ENCODE results near the gene PRKAR1A. TPM values are rescaled to one million over a fixed set of nuclear protein-coding genes. Genes with fewer than 3 reads are reported as not detected.

The PRKAR1A gene
- total RNA-seq, 1 experiment from 2014 or later = 174 TPM

DNA sequence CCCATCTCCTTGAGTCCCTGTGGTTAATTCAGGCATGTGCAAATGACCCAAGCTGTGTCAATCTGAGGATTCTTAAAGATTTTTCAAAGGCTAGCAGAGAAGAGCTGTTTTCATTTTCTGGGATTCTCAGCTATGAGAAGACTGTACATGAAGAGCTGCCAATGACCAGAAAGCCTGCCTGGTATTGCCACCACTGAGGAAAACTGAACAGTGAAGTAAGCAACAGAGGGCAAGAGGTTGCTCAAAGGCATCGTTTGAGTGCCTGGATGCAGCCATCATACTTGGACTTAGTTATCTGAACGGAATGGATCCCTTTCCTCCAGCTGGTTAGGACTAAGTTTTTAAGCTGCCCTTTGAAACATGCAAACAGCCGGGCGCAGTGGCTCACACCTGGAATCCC is 50.5 kb downstream of the PRKAR1A start:
- DNase-seq (ENCODE audit: low read depth, low spot score) (no peak), ATAC-seq (no peak)
- no TSS peak for BruUV-seq (replicated peaks)
- no peak for TF ChIP-seq POLR2AphosphoS5 (IDR thresholded peaks at IDR 0.05; ENCODE audit: low read depth, low read length)
- TF ChIP-seq SIN3A (IDR thresholded peaks at IDR 0.05; ENCODE audit: borderline replicate concordance, insufficient read depth, low read depth, low read length) = no peak
- TF ChIP-seq, protein P1, sequence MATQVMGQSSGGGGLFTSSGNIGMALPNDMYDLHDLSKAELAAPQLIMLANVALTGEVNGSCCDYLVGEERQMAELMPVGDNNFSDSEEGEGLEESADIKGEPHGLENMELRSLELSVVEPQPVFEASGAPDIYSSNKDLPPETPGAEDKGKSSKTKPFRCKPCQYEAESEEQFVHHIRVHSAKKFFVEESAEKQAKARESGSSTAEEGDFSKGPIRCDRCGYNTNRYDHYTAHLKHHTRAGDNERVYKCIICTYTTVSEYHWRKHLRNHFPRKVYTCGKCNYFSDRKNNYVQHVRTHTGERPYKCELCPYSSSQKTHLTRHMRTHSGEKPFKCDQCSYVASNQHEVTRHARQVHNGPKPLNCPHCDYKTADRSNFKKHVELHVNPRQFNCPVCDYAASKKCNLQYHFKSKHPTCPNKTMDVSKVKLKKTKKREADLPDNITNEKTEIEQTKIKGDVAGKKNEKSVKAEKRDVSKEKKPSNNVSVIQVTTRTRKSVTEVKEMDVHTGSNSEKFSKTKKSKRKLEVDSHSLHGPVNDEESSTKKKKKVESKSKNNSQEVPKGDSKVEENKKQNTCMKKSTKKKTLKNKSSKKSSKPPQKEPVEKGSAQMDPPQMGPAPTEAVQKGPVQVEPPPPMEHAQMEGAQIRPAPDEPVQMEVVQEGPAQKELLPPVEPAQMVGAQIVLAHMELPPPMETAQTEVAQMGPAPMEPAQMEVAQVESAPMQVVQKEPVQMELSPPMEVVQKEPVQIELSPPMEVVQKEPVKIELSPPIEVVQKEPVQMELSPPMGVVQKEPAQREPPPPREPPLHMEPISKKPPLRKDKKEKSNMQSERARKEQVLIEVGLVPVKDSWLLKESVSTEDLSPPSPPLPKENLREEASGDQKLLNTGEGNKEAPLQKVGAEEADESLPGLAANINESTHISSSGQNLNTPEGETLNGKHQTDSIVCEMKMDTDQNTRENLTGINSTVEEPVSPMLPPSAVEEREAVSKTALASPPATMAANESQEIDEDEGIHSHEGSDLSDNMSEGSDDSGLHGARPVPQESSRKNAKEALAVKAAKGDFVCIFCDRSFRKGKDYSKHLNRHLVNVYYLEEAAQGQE (IDR thresholded peaks at IDR 0.05; ENCODE audit: insufficient read depth in 1 of 2, low read depth in 2 of 2, low read length in 1 of 2) = no peak
- TF ChIP-seq TCF7L2 (IDR thresholded peaks at IDR 0.05; ENCODE audit: low read depth, low read length) = no peak
- TF ChIP-seq, protein P2, sequence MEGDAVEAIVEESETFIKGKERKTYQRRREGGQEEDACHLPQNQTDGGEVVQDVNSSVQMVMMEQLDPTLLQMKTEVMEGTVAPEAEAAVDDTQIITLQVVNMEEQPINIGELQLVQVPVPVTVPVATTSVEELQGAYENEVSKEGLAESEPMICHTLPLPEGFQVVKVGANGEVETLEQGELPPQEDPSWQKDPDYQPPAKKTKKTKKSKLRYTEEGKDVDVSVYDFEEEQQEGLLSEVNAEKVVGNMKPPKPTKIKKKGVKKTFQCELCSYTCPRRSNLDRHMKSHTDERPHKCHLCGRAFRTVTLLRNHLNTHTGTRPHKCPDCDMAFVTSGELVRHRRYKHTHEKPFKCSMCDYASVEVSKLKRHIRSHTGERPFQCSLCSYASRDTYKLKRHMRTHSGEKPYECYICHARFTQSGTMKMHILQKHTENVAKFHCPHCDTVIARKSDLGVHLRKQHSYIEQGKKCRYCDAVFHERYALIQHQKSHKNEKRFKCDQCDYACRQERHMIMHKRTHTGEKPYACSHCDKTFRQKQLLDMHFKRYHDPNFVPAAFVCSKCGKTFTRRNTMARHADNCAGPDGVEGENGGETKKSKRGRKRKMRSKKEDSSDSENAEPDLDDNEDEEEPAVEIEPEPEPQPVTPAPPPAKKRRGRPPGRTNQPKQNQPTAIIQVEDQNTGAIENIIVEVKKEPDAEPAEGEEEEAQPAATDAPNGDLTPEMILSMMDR (IDR thresholded peaks at IDR 0.05) = no peak
- ChIA-PET POLR2A (no interaction called here), CTCF (no interaction called here)
- H3K27me3 ChIP-seq (ENCODE audit: control insufficient read depth, insufficient read depth, low read length) = no peaks in the 10 kb centered on the region
- no peak overlapping the region for H3K27ac ChIP-seq (ENCODE audit: low read length)
- H3K4me3 ChIP-seq (ENCODE audit: low read depth in 2 of 2, low read length in 2 of 2) = no peak overlapping the region
- H3K4me1 ChIP-seq (ENCODE audit: control insufficient read depth, insufficient read depth, low read length) = no peaks in the 10 kb centered on the region
- H3K9me3 ChIP-seq (ENCODE audit: control insufficient read depth, insufficient read depth, low read depth, low read length) = no peaks in the 10 kb centered on the region
- in situ Hi-C loops (cut with HindIII; ENCODE audit: low pct_unique_long_range_greater_than_20kb, low sequenced_read_pairs) = no loop called here
- intact Hi-C loops (cut with micrococcal nuclease; ENCODE audit: unreplicated experiment) = no loop called here
- no peaks in the 10 kb centered on the region for H3K36me3 ChIP-seq (ENCODE audit: control insufficient read depth, insufficient read depth, low read length)

DNA sequence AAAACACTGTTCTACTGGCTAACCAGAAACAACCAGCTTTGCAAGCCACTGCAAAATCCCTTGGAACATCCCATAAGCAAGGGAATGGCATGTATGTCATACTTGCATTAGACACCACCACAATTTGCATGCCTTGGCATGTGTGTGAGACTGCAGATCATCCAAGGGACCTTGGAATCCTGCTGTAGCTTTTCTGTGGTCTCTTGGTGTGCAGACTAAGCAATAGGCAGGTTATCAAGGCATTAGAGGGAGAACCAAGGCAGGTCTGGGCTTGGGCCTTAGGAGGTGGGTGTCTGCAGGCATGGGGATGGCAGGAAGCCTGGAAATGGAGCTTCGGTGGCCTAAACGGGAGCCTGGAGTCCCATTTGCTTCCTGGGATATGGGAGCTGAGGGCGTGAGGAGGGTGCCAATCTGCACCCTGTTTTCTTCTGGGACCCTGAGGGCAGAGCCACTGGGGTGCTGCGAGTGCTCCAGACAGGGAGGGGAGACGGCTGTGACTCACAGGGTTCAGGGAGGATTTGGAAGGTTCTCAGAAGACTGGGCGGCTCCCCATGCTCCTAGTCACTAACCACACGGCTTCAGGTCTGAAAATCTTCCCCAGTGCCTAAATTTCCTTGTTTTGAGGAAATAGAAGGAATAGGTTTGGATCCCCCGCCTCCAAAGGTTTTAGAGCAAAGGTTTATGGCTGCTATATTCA is 52.3 kb downstream of the PRKAR1A start:
- ChIA-PET CTCF (interaction anchor here (0.6 kb wide), 1 partner anchor 125 kb away, joined by 3 read pairs; no protein-coding TSS in a partner anchor), POLR2A (no interaction called here)
- Histone ChIP-seq H3K36me3 (ENCODE audit: control insufficient read depth, insufficient read depth, low read length) (no peaks in the 10 kb centered on the region), H3K27me3 (ENCODE audit: control insufficient read depth, insufficient read depth, low read length) (no peaks in the 10 kb centered on the region), H3K9me3 (ENCODE audit: control insufficient read depth, insufficient read depth, low read depth, low read length) (no peaks in the 10 kb centered on the region), H3K4me1 (ENCODE audit: control insufficient read depth, insufficient read depth, low read length) (no peaks in the 10 kb centered on the region), H3K4me3 (ENCODE audit: low read depth in 2 of 2, low read length in 2 of 2) (no peak overlapping the region), H3K27ac (ENCODE audit: low read length) (no peak overlapping the region)
- BruUV-seq (replicated peaks) = no TSS peak
- DNase-seq (ENCODE audit: low read depth, low spot score) (no peak), ATAC-seq (no peak)
- TF ChIP-seq TCF7L2 (IDR thresholded peaks at IDR 0.05; ENCODE audit: low read depth, low read length) (no peak), POLR2AphosphoS5 (IDR thresholded peaks at IDR 0.05; ENCODE audit: low read depth, low read length) (no peak), SIN3A (IDR thresholded peaks at IDR 0.05; ENCODE audit: borderline replicate concordance, insufficient read depth, low read depth, low read length) (no peak)
- TF ChIP-seq, protein P2 (IDR thresholded peaks at IDR 0.05) = no peak
- TF ChIP-seq, protein P1 (IDR thresholded peaks at IDR 0.05; ENCODE audit: insufficient read depth in 1 of 2, low read depth in 2 of 2, low read length in 1 of 2) = no peak
- intact Hi-C loops (cut with micrococcal nuclease; ENCODE audit: unreplicated experiment) (no loop called here), in situ Hi-C loops (cut with HindIII; ENCODE audit: low pct_unique_long_range_greater_than_20kb, low sequenced_read_pairs) (no loop called here)
